Epithelial cell of proximal tubule (primary cell): Measurements from ENCODE around the gene KLHDC7B. TPM values are rescaled to one million over a fixed set of nuclear protein-coding genes. Genes with fewer than 3 reads are reported as not detected.

Experiments
- DNase-seq: peaks from one replicate; pipeline ENCODE4 v3.0.0-alpha.2; 2011; ENCODE audit warnings: low read depth
- H3K4me3 ChIP-seq: 2 replicates; pipeline ENCODE4 v1.5.1; 2011; ENCODE audit warnings: low read depth, mild to moderate bottlenecking, low read length
- total RNA-seq: library from RNA; depleted of rRNA; stranded (reverse); fragments of >200 nt; gene quantifications from 2 replicates; pipeline ENCODE4 v1.2.3, GENCODE V29; 2015
- TF ChIP-seq, protein P1 (sequence below): conservative IDR thresholded peaks from 2 replicates; pipeline ENCODE4 v1.5.1; 2012; ENCODE audit warnings: low read depth, mild to moderate bottlenecking, low read length

KLHDC7B gene
- total RNA-seq, 1 donor from 2014 or later: not detected

DNA sequence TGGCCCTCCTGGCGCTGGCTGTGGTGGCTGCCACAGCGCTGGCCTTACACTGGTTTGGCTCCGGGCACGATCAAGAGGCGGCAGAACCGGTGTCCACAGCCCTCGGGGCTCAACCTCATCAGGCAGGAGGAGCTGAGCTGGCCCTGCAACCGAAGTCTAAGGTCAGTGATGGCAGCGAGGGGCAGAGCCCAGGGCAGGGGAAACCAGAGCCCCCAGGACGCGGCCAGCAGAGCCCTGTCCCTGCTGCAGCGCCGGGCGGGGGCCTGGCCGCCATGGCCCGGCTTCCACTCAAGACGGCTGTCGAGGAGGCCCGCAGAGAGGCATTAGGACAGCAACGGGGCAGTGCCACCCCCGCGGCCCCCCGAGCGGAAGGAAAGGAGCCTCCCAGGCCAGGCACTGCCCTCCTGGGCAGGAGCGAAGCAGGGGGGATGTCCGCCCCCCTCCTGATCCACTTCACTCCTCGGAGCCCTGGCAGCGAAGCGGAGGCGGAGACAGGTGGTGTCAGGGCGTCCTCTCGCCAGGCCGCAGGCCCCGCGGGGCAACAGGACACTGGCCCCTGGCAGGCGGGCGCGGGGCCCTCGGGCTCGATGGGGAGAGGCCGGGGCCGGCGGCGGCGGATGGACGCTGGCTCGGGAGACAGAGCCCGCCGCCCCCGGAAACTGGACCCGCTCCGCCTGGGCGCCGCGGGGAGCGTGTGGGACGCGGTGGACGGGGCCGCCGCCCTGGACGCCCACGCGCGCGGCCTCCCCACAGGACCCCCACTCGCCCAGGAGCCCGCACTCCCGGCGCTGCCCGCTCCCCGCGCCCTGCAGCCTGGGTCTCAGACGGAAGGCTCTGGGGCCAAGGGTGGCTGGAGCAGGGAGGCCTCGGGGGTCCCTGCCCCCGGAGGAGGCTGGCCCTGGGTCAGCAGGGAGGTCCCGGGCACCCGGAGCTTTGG is 895 bp downstream of the KLHDC7B start:
- no peak overlapping the region for H3K4me3 ChIP-seq
- TF ChIP-seq, protein P1, sequence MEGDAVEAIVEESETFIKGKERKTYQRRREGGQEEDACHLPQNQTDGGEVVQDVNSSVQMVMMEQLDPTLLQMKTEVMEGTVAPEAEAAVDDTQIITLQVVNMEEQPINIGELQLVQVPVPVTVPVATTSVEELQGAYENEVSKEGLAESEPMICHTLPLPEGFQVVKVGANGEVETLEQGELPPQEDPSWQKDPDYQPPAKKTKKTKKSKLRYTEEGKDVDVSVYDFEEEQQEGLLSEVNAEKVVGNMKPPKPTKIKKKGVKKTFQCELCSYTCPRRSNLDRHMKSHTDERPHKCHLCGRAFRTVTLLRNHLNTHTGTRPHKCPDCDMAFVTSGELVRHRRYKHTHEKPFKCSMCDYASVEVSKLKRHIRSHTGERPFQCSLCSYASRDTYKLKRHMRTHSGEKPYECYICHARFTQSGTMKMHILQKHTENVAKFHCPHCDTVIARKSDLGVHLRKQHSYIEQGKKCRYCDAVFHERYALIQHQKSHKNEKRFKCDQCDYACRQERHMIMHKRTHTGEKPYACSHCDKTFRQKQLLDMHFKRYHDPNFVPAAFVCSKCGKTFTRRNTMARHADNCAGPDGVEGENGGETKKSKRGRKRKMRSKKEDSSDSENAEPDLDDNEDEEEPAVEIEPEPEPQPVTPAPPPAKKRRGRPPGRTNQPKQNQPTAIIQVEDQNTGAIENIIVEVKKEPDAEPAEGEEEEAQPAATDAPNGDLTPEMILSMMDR: no peak
- no peak for DNase-seq

DNA sequence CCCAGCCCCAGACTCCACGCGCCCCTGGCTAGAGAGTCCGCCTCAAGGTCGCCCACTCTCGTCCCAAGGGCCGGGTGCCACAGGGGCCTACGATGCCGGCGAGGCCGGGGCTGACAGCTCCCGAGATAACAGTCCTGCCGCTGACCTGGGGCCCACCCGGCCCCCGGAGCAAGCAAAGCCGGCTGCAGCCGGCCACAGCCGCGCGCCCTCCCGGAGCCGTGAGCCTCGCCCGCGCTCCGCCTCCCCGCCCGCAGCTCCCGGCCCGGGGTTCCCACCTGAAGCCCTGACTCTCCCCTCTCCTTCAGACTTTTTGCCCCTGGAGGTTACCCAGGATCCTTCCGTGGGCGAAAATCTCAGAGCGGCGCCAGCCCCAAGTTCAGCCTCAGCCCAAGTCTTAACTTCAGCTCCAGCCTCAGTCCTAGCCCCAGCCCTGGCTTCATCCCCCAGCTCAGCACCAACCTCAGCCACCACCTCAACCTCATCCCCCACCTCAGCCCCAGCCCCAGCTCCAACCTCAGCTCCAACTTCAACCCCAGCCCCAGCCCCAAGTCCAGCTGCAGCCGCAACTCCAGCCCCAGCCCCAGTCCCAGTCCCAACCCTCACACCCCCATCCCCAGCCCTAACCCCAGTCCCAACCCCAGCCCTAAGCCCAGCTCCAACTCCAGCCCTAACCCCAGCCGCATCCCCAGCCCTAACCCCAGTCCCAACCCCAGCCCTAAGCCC is 1.7 kb downstream of the KLHDC7B start:
- no peak overlapping the region for H3K4me3 ChIP-seq
- TF ChIP-seq, protein P1: no peak
- DNase-seq: no peak

DNA sequence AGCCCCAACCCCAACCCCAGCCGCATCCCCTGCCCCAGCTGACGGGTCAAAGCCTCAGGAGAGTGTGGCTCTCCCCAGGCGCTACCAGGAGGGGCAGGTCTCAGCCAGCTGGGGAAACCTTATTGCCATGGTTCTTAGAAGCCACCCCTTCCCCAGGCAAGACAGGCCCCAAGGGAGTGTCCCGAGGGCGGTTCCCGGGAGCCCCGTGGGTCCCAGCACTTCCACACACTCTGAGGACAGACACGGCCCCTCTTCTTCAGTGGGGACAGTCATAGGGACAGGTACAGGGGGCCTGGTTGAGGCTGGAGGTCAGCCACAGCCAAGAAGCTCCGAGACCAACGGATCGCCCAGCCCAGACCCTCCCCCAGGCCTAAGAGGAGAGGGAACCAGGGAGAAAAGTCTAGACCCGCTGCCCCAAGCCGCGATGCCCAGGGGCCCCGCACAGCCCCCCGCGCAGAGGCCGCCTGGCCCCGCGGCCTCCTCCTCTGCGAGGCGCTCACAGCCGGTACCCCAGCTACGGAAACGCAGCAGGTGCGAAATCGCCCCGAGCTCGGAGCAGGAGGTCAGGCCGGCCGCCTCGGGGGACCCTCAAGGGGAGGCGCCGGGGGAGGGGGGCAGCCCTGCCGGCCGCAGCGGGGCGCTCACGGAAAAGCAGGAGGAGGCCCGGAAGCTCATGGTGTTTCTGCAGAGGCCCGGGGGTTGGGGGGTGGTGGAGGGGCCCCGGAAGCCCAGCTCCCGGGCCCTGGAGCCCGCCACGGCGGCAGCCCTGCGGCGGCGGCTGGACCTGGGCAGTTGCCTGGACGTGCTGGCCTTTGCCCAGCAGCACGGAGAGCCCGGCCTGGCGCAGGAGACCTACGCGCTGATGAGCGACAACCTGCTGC is 2.6 kb downstream of the KLHDC7B start:
- peak overlapping the region; percentile 39 for H3K4me3 ChIP-seq
- DNase-seq: no peak
- TF ChIP-seq, protein P1: no peak

DNA sequence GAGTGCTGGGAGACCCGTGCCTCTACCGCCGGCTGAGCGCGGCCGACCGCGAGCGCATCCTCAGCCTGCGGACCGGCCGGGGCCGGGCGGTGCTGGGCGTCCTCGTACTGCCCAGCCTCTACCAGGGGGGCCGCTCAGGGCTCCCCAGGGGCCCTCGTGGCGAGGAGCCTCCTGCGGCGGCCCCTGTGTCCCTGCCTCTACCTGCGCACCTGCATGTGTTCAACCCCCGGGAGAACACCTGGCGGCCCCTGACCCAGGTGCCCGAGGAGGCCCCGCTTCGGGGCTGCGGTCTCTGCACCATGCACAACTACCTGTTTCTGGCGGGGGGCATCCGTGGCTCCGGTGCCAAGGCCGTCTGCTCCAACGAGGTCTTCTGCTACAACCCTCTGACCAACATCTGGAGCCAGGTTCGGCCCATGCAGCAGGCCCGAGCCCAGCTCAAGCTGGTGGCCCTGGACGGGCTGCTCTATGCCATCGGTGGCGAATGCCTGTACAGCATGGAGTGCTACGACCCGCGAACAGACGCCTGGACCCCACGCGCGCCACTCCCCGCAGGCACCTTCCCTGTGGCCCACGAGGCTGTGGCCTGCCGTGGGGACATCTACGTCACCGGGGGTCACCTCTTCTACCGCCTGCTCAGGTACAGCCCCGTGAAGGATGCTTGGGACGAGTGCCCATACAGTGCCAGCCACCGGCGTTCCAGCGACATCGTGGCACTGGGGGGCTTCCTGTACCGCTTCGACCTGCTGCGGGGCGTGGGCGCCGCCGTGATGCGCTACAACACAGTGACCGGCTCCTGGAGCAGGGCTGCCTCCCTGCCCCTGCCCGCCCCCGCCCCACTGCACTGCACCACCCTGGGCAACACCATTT is 3.5 kb downstream of the KLHDC7B start:
- no peak for DNase-seq
- H3K4me3 ChIP-seq: peak overlapping the region; percentile 39
- TF ChIP-seq, protein P1: no peak

DNA sequence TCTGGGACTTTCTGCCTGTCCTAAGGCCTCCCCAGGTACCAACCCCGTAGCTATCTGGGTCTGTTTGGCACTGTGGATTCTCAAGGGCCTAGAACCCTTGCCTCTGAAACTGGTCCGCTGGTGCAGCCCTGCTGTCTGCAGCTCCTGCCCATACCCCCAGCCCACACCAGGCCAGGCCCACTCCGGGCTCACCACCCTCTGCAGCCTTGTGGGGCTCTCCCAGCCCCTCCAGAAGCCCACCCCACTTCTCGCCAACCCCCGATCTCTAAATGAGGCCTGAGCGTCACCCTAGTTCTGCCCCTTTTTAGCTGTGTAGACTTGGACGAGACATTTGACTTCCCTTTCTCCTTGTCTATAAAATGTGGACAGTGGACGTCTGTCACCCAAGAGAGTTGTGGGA is 4.7 kb downstream of the KLHDC7B start:
- TF ChIP-seq, protein P1: no peak
- H3K4me3 ChIP-seq: no peak overlapping the region
- DNase-seq: no peak
